ENCODE measurements around the gene WDR17.

WDR17 gene

GRCh38 chr4:176102414-176103063 lies 36.9 kb downstream of the WDR17 start:
- no peak for DNase-seq

GRCh38 chr4:176107695-176108094 lies 42.1 kb downstream of the WDR17 start:
- DNase-seq: no peak

- DNase-seq: no peak
Measured at GRCh38 chr4:176123710-176124407, 58.2 kb downstream of the WDR17 start.

- no peak for DNase-seq
Measured at GRCh38 chr4:176125063-176125462, 59.4 kb downstream of the WDR17 start.

- no peak for DNase-seq
Measured at GRCh38 chr4:176134670-176135069, 69.0 kb downstream of the WDR17 start.

- DNase-seq: no peak
Measured at GRCh38 chr4:176137631-176138030, 72.0 kb downstream of the WDR17 start.

- no peak for DNase-seq
Measured at GRCh38 chr4:176139518-176139917, 73.9 kb downstream of the WDR17 start.

GRCh38 chr4:176142253-176142652 lies 76.6 kb downstream of the WDR17 start:
- DNase-seq: no peak

GRCh38 chr4:176149680-176150355 lies 84.2 kb downstream of the WDR17 start:
- no peak for DNase-seq

GRCh38 chr4:176150356-176150682 lies 84.7 kb downstream of the WDR17 start:
- DNase-seq: no peak

GRCh38 chr4:176150704-176151103 lies 85.1 kb downstream of the WDR17 start:
- DNase-seq: no peak

GRCh38 chr4:176153124-176153523 lies 87.5 kb downstream of the WDR17 start:
- no peak for DNase-seq

- DNase-seq: no peak
Measured at GRCh38 chr4:176156656-176157055, 91.0 kb downstream of the WDR17 start.

GRCh38 chr4:176163041-176163440 lies 97.4 kb downstream of the WDR17 start:
- DNase-seq: no peak

GRCh38 chr4:176185051-176185450 lies 119.4 kb downstream of the WDR17 start:
- no peak for DNase-seq

- DNase-seq: no peak
Measured at GRCh38 chr4:176186067-176186466, 120.4 kb downstream of the WDR17 start.

- no peak for DNase-seq
Measured at GRCh38 chr4:176186671-176187395, 121.2 kb downstream of the WDR17 start.

GRCh38 chr4:176187624-176188023 lies 122.0 kb downstream of the WDR17 start:
- DNase-seq: no peak

GRCh38 chr4:176188654-176189053 lies 123.0 kb downstream of the WDR17 start:
- DNase-seq: no peak

- DNase-seq: no peak
Measured at GRCh38 chr4:176189891-176190795, 124.5 kb downstream of the WDR17 start.

GRCh38 chr4:176191974-176192373 lies 126.3 kb downstream of the WDR17 start:
- no peak for DNase-seq

GRCh38 chr4:176193126-176193525 lies 127.5 kb downstream of the WDR17 start:
- DNase-seq: no peak

- no peak for DNase-seq
Measured at GRCh38 chr4:176193938-176194337, 128.3 kb downstream of the WDR17 start.

All from activated CD4-positive, alpha-beta T cell treated with anti-CD3 and anti-CD28 coated beads for 1 hour (primary cell).